A204.1 (cell line): ENCODE results near the gene SARDH.

Experiments
- FAIRE-seq: peaks from 2 replicates; lab custom pipeline; 2012; peaks lifted over from hg19 to GRCh38; lab: Jason Lieb, UNC

Gene SARDH

DNA sequence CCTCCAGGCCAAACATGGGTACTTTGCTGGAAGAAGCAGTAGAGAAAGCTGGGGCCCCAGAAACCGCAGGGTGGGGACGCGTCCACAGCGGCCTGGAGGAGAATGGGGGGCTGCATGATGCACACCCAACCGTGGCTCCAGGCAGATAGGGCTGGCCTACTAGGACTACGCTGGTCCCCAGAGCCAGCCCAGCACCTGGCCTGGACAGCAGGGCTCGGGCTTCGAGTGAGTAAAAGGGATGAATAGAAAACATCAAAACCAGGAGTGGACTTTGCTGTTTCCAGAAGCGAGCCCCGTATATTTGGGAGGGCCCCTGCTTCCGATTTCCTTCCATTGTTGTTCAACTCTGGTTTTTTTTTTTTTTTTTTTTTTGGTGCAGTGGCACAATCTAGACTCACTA lies 71.3 kb downstream of the SARDH start:
- no peak for FAIRE-seq

DNA sequence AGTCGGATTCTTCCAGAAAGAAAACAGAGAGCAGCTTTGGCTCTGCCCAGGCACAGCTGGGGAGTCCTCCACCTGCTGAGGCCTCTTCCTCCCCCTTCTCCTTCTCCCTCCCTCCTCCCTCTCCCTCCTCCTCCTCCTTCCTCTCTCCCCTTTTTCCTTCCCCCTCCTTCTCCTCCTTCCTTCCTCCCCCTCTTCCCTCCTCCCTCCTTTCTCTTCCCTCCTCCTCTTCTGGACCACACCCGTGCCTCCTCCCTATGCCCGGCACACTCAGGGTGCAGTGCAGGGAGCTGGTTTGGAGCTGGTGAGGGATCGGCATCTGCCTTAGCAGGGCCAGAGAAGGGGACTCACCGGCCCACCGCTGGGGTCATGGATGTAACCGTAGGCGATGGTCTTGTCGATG lies 71.8 kb downstream of the SARDH start:
- no peak for FAIRE-seq

DNA sequence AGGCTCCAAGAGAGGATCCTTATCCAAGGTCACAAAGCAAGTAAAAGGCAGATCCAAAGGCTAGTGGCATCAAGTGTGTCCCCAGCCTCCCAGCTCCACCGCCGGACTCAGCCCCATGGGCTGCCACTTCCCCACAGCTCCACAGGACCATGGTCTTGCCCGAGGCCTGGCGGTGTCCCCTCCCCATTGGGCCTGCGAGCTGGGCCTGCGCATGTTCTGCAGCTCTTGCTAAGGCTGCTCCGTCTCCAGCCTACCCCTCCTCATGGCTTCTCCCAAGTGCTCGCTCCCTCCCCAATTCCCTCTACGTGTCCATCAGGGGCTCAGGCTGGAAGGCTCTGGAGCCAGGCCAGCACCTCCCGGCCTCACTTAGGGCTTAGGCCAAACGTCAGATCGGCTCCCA lies 72.6 kb downstream of the SARDH start:
- no peak for FAIRE-seq

DNA sequence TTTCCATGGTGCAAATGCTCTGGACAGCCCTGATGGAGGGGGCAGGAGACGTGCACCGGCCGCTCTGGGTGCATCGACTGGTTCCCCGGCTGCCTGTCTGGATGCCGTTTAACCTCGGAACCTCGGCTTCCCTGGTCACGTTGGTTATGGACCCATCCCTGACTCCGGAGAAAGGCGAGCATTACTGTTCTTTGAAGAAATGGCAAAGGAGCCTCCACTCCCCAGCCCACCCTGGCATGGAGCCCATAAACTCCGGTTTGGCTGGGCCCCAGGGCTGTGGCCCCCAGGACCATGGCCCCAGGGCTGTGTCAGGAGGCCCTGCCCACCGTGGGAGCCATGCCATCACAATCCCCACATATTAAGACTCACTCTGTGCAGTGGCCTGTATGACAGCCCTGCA lies 73.1 kb downstream of the SARDH start:
- no peak for FAIRE-seq

- FAIRE-seq, result no peak
Observed at GRCh38 chr9:133664173-133665050, 73.7 kb downstream of the SARDH start.

DNA sequence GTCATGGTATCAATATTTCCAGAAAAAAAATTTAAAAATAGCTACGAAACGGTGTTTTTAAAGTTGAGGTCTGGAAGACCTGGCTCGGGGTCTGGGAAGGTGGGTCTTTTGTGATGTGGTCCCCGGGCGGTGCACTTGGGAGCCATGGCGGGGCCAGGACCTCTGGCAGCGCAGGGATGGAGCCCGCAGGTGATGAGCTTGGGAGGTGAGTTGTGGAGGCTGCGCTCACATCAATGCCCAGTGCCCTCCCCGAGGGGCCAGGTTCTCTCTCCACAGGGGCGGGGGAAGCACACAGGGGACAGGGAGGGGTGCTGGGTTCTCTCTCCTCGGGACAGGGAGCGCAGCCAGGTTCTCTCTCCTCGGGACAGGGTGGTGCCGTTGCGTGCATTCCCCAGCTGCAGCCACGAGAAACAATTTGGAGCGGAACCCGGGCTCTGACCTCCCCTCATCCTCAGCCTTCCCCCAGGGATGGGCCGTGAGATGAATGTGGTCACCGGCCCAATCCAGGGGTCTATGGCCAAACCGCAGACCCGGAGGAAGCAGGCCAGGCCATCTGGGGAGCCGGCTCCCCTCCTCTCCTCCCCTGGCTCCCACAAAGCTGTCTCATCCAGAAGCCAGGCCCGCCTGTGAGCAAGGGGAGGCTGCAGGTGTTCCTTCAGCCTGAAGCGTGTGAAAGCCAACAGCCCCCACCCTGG lies 76.2 kb downstream of the SARDH start:
- FAIRE-seq, result no peak

DNA sequence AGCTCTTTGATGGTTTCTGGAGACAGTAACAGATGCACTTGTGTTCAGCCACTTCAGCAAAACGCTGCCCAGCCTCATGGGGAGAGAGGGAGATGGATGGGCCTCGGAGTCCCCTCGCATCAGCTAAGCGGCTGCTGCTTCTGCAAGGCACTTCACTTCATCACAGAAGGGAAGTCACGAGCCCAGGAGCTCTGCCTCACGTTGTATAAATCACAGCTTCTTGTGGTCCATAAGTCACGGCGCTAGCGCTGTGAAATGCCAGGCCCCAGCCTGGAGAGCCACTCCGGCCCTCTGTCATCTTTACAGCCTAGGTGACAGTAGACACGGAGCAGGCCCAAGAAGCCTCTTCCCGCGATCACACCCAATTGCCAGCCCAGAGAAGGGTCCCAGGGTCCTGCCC lies 78.6 kb downstream of the SARDH start:
- FAIRE-seq, result no peak

GRCh38 chr9:133658442-133659431 lies 79.4 kb downstream of the SARDH start:
- FAIRE-seq, result no peak

DNA sequence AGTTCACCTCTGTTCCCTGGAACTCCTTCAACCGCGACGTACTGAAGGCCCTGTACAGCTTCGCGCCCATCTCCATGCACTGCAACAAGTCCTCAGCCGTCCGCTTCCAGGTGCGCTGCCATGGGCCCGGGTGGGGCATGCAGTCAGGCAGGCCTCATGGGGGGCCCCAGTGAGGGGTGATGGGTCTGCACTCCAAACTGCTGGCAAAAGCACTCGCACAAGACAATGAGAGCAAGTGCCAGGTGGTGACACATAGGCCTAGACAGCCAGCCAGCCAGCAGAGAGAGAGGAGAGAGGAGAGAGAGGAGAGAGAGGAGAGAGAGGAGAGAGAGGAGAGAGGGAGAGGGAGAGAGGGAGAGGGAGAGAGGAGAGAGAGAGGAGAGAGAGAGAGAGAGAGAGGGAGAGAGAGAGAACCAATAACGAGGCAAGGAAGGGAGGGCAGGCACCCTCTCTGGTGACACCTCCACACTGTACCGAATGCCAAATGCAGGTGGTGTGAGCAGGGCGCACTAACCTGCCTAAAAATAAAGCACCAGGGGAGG lies 81.0 kb downstream of the SARDH start:
- no peak for FAIRE-seq

DNA sequence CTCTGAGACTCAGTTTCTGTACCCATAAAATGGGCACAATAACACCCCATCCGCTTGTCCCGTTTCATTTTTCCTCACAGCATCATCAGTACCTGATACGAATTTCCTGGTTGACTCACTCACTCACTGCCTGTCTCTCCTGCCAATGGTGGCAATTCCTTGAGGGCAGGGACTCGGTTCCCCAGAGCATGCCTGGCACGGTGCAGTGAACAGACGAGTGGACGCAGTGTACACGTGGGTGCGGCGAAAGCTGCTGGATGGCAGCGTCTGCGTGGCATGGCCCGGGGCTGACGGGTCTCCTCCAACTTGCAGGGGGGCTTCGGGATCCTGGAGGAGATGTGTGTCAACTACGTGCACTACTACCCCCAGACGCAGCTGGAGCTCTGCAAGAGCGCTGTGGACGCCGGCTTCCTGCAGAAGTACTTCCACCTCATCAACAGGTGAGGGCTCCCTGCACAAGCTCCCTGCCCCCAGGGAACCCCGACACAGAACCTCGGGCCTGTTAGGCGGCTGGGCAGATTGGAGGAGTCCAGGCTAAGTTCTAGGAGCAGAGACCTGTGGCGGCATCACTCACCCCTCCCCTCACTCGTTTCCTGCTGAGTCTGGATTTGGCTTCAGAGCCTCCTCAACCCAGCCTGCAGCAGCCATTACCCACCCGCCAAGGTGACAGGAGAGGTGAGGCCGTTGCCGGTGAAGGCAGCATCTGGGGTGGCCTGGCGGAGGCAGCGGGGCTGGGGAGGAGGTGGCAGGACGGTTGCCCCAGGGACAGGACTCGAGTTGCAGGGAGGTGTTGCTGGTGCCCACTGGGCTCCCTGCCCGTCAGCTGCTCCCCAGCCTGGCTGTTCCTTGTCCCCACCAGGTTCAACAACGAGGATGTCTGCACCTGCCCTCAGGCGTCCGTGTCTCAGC lies 81.7 kb downstream of the SARDH start:
- FAIRE-seq, result no peak

- no peak for FAIRE-seq
Observed at GRCh38 chr9:133655701-133656100, 82.5 kb downstream of the SARDH start.

DNA sequence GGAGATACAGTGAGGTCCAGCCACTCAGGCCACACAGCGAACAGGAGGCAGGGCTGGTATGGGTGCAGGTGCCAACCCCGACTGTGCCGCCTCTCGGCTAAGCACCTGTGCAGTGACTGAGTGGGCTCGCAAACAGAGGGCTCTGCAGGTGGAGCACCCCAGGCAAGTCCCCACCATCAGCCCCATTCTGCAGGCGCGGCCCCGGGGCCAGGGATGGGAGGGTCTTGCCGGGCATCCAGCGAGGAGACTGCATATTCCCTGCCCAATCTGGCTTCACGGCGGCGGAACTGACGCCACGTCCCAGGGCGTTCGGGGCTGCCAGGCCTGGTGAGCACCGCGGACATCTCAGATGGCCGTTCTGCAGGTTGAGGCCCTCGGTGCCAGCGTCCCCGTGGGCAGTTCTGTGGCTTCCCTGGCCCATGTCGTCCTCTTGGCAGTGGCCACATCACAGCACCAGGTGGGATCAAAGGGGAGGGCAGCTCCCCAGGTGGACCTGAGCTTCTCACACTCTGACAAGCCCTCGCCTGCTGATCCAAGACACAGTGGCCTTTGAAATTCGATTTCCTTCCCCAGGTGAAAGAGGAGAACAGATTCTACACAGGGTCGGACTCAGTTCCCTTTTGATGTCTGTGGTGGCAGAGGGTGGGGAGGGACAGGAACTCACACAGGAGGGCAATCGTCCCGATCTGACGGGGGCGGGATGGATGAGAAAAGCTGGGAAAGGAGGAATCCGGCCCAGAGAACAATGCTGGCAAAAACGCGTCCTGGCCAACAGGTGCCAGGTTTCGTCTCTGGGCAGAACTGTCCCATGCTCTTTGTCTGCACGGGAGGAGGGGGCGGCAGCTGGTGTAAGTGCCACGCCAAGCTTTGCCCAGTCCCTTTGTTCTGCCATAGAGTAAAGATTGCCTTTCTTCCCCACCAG lies 83.2 kb downstream of the SARDH start:
- no peak for FAIRE-seq

- no peak for FAIRE-seq
Observed at GRCh38 chr9:133653638-133654037, 84.5 kb downstream of the SARDH start.

DNA sequence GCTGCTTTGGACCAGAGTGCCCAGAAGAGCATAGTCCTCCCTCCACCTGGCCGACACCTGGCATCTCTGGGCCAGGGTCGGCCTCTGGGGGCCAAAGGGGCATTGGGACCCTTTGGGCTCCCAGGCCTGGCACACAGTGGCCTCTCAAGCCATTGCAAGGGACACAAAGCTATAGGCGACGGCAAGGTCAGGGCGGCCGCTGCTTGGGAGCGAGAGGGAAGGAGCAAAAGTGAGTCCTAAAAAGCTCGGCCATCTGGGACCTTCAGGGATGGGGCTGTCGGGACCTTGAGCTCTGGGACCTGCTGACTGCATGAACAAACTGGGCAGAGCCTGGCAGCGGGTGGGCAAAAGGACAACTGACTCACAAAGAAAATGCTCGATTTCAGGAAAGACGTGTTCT lies 88.1 kb downstream of the SARDH start:
- no peak for FAIRE-seq

DNA sequence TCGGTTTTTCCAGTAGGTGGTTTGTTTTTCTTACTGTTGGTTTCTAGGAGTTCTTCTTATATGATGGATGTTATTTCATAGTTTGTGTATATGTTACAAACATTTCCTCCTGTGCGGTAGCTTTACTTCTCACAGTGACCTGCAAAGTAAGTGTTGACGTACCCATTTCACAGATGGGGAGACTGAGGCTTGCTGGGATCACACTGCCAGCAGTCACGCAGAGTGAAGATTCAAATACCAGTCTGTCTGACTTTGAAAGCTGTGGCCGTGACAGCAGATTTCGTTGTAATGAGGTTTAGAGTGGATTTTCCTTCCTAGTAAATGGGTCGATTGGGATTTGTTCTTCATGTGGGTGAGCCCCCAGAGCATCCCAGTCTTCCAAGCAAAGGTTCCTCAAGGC lies 89.0 kb downstream of the SARDH start:
- no peak for FAIRE-seq

DNA sequence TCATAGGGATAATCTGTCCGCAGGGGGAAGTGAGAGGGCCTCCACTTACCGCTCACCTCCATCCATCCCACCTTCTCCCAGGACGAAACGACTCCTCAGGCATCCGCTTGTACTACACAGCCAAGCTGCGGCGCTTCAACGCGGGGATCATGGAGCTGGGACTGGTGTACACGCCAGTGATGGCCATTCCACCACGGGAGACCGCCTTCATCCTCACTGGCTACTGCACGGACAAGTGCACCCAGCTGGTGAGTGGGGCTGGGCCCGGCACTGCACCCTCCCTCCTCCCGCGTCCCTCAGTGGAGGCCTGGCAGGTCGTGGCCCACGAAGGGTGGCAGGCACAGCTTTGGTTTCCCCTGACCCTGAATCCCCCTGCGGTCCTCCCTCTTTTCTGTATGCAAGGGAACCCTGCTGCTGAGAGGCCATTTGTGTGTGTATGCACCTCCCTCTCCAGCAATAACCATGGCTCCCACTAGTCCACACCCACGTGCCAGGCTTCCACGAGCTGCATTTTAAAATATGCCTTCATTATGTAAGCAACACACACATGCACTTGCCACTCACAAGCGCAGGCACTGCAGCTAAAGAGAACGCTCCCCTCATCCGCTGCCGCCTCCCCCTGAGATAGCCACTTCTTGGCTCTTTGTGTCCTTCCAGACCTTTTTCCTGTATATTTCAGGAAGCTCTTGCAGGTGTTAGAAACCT lies 90.2 kb downstream of the SARDH start:
- FAIRE-seq, result no peak

- FAIRE-seq, result no peak
Observed at GRCh38 chr9:133647148-133647547, 91.0 kb downstream of the SARDH start.

DNA sequence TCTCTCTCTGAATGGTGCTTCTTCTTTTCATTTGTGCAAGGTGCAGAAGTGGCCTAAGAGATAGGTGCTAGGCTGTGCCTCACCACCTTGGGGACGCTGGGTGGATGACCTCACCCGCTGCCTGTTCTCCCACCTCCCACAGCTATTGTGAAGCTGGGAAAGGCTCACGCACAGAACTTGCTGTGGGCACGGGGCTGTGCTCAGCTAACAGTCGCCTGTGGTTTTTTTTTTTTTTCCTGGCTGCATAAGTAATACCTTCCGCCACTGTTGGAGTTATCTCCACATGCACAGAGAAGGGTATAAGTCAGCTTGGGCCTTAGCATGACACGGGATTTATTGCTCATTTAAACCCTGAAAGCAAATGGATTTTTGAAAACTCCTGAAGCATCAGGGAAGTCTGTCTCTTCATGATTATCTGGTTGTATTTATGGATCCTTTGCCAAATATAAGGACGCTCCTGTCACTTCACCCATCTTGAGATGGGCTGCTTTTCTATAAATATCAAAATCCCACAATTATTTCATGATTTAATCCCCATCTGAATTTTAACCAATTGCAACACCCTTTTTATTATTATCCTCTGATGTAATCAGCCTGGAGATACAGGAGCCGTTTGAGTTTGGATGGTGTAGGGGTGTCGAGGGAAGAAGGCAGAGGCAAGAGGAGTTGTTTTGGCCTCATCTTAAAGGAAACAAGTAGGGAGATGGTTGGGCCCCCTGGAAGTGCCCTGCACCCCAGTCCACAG lies 93.0 kb downstream of the SARDH start:
- no peak for FAIRE-seq
